GM12878 (cell line): Measurements from ENCODE around the gene PFN3. TPM values are rescaled to one million over a fixed set of nuclear protein-coding genes. Genes with fewer than 3 reads are reported as not detected.

Experiments used
- CEBPZ ChIP-seq: fragments of 150-350 bp; IDR thresholded peaks from 2 replicates; pipeline ENCODE4 v1.6.1; 2016; ENCODE audit warnings: low read depth, low read length
- DPF2 ChIP-seq: fragments of 450-650 bp; IDR thresholded peaks from 2 replicates; pipeline ENCODE4 v1.6.1; 2017; ENCODE audit warnings: mild to moderate bottlenecking
- EP300 ChIP-seq, 2 experiments: fragments of 150-350 bp in 1 of 2; IDR thresholded peaks; 2 replicates each; pipeline ENCODE4 v1.6.1; 2011 to 2012; ENCODE audit warnings: low read depth in 2 of 2, low read length in 2 of 2, borderline replicate concordance in 1 of 2, improper control_type of control experiment in 1 of 2, inconsistent platforms in 1 of 2; ENCODE audit not compliant: control insufficient read depth in 1 of 2
- ETV6 ChIP-seq, 2 experiments: fragments of 450-650 bp in 1 of 2; IDR thresholded peaks in 1 of 2; conservative IDR thresholded peaks in 1 of 2; 2 replicates each; pipeline ENCODE4 v1.6.1; 2014; ENCODE audit warnings: antibody characterized with exemption in 1 of 2, borderline replicate concordance in 1 of 2, low read depth in 1 of 2, mild to moderate bottlenecking in 1 of 2, moderate library complexity in 1 of 2
- EZH2 ChIP-seq: IDR thresholded peaks from 2 replicates; pipeline ENCODE4 v1.6.1; 2012; ENCODE audit warnings: low read depth, mild to moderate bottlenecking, control low read depth, inconsistent platforms, low read length, borderline replicate concordance; ENCODE audit not compliant: control insufficient read depth
- FOXM1 ChIP-seq: IDR thresholded peaks from 2 replicates; pipeline ENCODE4 v1.6.1; 2012; ENCODE audit warnings: low read depth, mild to moderate bottlenecking, inconsistent platforms, low read length, moderate library complexity
- GABPA ChIP-seq: IDR thresholded peaks from 2 replicates; pipeline ENCODE4 v1.6.1; 2014; ENCODE audit warnings: antibody characterized with exemption, low read depth, mild to moderate bottlenecking, inconsistent platforms
- MEF2A ChIP-seq: IDR thresholded peaks from 2 replicates; pipeline ENCODE4 v1.6.1; 2011; ENCODE audit warnings: low read depth, mild to moderate bottlenecking, low read length, moderate library complexity; ENCODE audit not compliant: insufficient read depth
- NBN ChIP-seq: fragments of 450-650 bp; IDR thresholded peaks from 2 replicates; pipeline ENCODE4 v1.6.1; 2016
- NFXL1 ChIP-seq: fragments of 450-650 bp; IDR thresholded peaks from 2 replicates; pipeline ENCODE4 v1.6.1; 2017; ENCODE audit warnings: antibody characterized with exemption, mild to moderate bottlenecking, borderline replicate concordance
- NKRF ChIP-seq: fragments of 450-650 bp; conservative IDR thresholded peaks from 2 replicates; pipeline ENCODE4 v1.6.1; 2017; ENCODE audit warnings: mild to moderate bottlenecking, moderate library complexity
- POLR2AphosphoS2 ChIP-seq: IDR thresholded peaks from 2 replicates; pipeline ENCODE4 v1.6.1; 2011; ENCODE audit warnings: low read depth, mild to moderate bottlenecking, low read length, improper control_type of control experiment, moderate library complexity
- POU2F2 ChIP-seq: IDR thresholded peaks from 3 replicates; pipeline ENCODE4 v1.6.1; 2011; ENCODE audit warnings: low read depth, mild to moderate bottlenecking, low read length, borderline replicate concordance
- REST ChIP-seq: IDR thresholded peaks from 2 replicates; pipeline ENCODE4 v1.6.1; 2012; ENCODE audit warnings: mild to moderate bottlenecking, low read depth, low read length
- RFX5 ChIP-seq: IDR thresholded peaks from 2 replicates; pipeline ENCODE4 v1.6.1; 2011; ENCODE audit warnings: low read depth, low read length, improper control_type of control experiment
- RUNX3 ChIP-seq: IDR thresholded peaks from 2 replicates; pipeline ENCODE4 v1.6.1; 2012; ENCODE audit warnings: low read length, inconsistent platforms
- SRF ChIP-seq, 2 experiments: IDR thresholded peaks; 2 replicates each; pipeline ENCODE4 v1.6.1; 2011; ENCODE audit warnings: low read depth in 2 of 2, low read length in 2 of 2, mild to moderate bottlenecking in 1 of 2, moderate library complexity in 1 of 2
- TARDBP ChIP-seq: IDR thresholded peaks from 2 replicates; pipeline ENCODE4 v1.6.1; 2016; ENCODE audit warnings: borderline replicate concordance
- polyA plus RNA-seq, 11 experiments: library from polyadenylated mRNA; depleted of rRNA in 4 of 11; unstranded in 6 of 11; stranded (reverse) in 5 of 11; fragments of >200 nt; fragmentation: Nextera tagmentation in 4 of 11; fragmentation: Illumina TruSeq in 1 of 11; extraction: Ambion mirVana in 4 of 11; extraction: Trizol in 1 of 11; gene quantifications; 1 replicate in 1 of 11; 2 replicates in 10 of 11; pipeline versions ENCODE4 v1.2.1 to v1.2.3, GENCODE V29; 2011 to 2016; ENCODE audit warnings: inconsistent platforms in 2 of 11, missing spikeins in 2 of 11, low read depth in 1 of 11
- total RNA-seq, 4 experiments: library from RNA; depleted of rRNA in 3 of 4; stranded (reverse); fragments of >200 nt in 3 of 4; fragmentation: Illumina TruSeq in 1 of 4; extraction: Trizol in 1 of 4; gene quantifications; 2 replicates each; pipeline versions ENCODE4 v1.2.1 to v1.2.3, GENCODE V29; 2013 to 2021

PFN3 gene
- total and polyA plus RNA-seq, 10 of the 15 experiments (the other 5 are each of a cell fraction or from before 2014, with no cell fraction given) = not detected

- TF ChIP-seq REST = no peak
- peak; percentile 82; the same call in 1 of the 2 replicates for TF ChIP-seq NBN
- peak; percentile 93 for TF ChIP-seq NFXL1
- no peak for TF ChIP-seq TARDBP
- no peak for TF ChIP-seq SRF (IDR thresholded peaks at IDR 0.05; ENCODE audit: low read depth in 2 of 2, low read length in 2 of 2)
- no peak for TF ChIP-seq POU2F2
- TF ChIP-seq DPF2 = peak; percentile 88
- TF ChIP-seq ETV6 (conservative IDR thresholded peaks at IDR 0.05 in 1 of 2, IDR thresholded peaks at IDR 0.05 in 1 of 2; ENCODE audit: borderline replicate concordance in 1 of 2, low read depth in 1 of 2) = peak in 1 of 2 experiments; percentile 97; a peak in 2 of 4 replicates
- TF ChIP-seq EP300 (IDR thresholded peaks at IDR 0.05; ENCODE audit: borderline replicate concordance in 1 of 2, control insufficient read depth in 1 of 2, low read depth in 2 of 2, low read length in 2 of 2) = peak; percentile 55 to 61; a peak in 3 of 4 replicates
- no peak for TF ChIP-seq FOXM1
- TF ChIP-seq EZH2 = no peak
- TF ChIP-seq NKRF = peak; percentile 56; the same call in 1 of the 2 replicates
- TF ChIP-seq GABPA = no peak
- no peak for TF ChIP-seq RFX5
- TF ChIP-seq CEBPZ = no peak
- TF ChIP-seq MEF2A = 0 out of 2 replicates have a peak, but pooled peaks have one; percentile 26
- no peak for TF ChIP-seq RUNX3
- TF ChIP-seq POLR2AphosphoS2 = no peak
Observed at GRCh38 chr5:177431317-177432142, 31.1 kb upstream of the PFN3 start (continued).
